ENCODE data around the gene KRTAP10-1. TPM values are rescaled to one million over a fixed set of nuclear protein-coding genes. Genes with fewer than 3 reads are reported as not detected.

Gene KRTAP10-1
- total RNA-seq, 4 donors from 2014 or later = not detected

GRCh38 chr21:44516828-44517174 lies 23.2 kb downstream of the KRTAP10-1 start:
- Histone ChIP-seq H3K4me1 (no peaks in the 10 kb centered on the region), H3K9me3 (no peaks in the 10 kb centered on the region), H3K36me3 (no peaks in the 10 kb centered on the region), H3K4me3 (no peak overlapping the region), H3K27me3 (peaks cover 3 to 11% (median 6%) of the 10 kb centered on the region in 3 donors), H3K27ac (no peak overlapping the region)
- no peak for ATAC-seq
- in situ Hi-C loops (cut with MboI; ENCODE audit: low sequenced_read_pairs in 4 of 4) = loop anchor here in 1 of 4 donors (25.0 kb wide), 1 partner anchor 270 kb away; no protein-coding TSS in a partner anchor
- no peak for DNase-seq
- TF ChIP-seq CTCF (IDR thresholded peaks at IDR 0.05 in 4 of 5, conservative IDR thresholded peaks at IDR 0.05 in 1 of 5) = no peak
- TF ChIP-seq POLR2A (IDR thresholded peaks at IDR 0.05) = no peak
- intact Hi-C loops (cut with DNase I; ENCODE audit: low total_unique reads) = no loop called here

- no peak for DNase-seq
- in situ Hi-C loops (cut with MboI; ENCODE audit: low sequenced_read_pairs in 4 of 4) (loop anchor here in 1 of 4 donors (25.0 kb wide), 1 partner anchor 271 kb away; no protein-coding TSS in a partner anchor), intact Hi-C loops (cut with DNase I; ENCODE audit: low total_unique reads) (no loop called here)
- Histone ChIP-seq H3K4me1 (no peaks in the 10 kb centered on the region), H3K27me3 (peaks cover 3 to 11% (median 6%) of the 10 kb centered on the region in 3 donors), H3K36me3 (no peaks in the 10 kb centered on the region), H3K27ac (no peak overlapping the region), H3K9me3 (no peaks in the 10 kb centered on the region), H3K4me3 (no peak overlapping the region)
- no peak for TF ChIP-seq CTCF (IDR thresholded peaks at IDR 0.05 in 4 of 5, conservative IDR thresholded peaks at IDR 0.05 in 1 of 5)
- no peak for TF ChIP-seq POLR2A (IDR thresholded peaks at IDR 0.05)
- no peak for ATAC-seq
Measured at GRCh38 chr21:44516342-44516741, 23.7 kb downstream of the KRTAP10-1 start.

GRCh38 chr21:44515359-44516165 lies 24.4 kb downstream of the KRTAP10-1 start:
- ATAC-seq (no peak), DNase-seq (no peak)
- no peak overlapping the region for H3K4me3 ChIP-seq
- H3K36me3 ChIP-seq = no peaks in the 10 kb centered on the region
- H3K27me3 ChIP-seq = peaks cover 4 to 10% (median 8%) of the 10 kb centered on the region in 3 donors
- TF ChIP-seq CTCF (IDR thresholded peaks at IDR 0.05 in 4 of 5, conservative IDR thresholded peaks at IDR 0.05 in 1 of 5) (no peak), POLR2A (IDR thresholded peaks at IDR 0.05) (no peak)
- in situ Hi-C loops (cut with MboI; ENCODE audit: low sequenced_read_pairs in 4 of 4) (loop anchor here in 1 of 4 donors (25.0 kb wide), 1 partner anchor 272 kb away; no protein-coding TSS in a partner anchor), intact Hi-C loops (cut with DNase I; ENCODE audit: low total_unique reads) (no loop called here)
- no peak overlapping the region for H3K27ac ChIP-seq
- H3K9me3 ChIP-seq = no peaks in the 10 kb centered on the region
- H3K4me1 ChIP-seq = no peaks in the 10 kb centered on the region

GRCh38 chr21:44514746-44515358 lies 25.1 kb downstream of the KRTAP10-1 start:
- Histone ChIP-seq H3K4me1 (no peaks in the 10 kb centered on the region), H3K27me3 (peaks cover 9 to 12% (median 10%) of the 10 kb centered on the region in 3 donors), H3K4me3 (no peak overlapping the region), H3K9me3 (no peaks in the 10 kb centered on the region), H3K36me3 (no peaks in the 10 kb centered on the region), H3K27ac (no peak overlapping the region)
- no peak for DNase-seq
- TF ChIP-seq POLR2A (IDR thresholded peaks at IDR 0.05) (no peak), CTCF (IDR thresholded peaks at IDR 0.05 in 4 of 5, conservative IDR thresholded peaks at IDR 0.05 in 1 of 5) (no peak)
- intact Hi-C loops (cut with DNase I; ENCODE audit: low total_unique reads) = no loop called here
- no peak for ATAC-seq
- in situ Hi-C loops (cut with MboI; ENCODE audit: low sequenced_read_pairs in 4 of 4) = loop anchor here in 1 of 4 donors (25.0 kb wide), 1 partner anchor 272 kb away; no protein-coding TSS in a partner anchor
